ENCODE measurements around the gene PADI6.
A peak's percentile ranks its signal among the peaks of the same experiment; 100 is the strongest.

PADI6 gene

GRCh38 chr1:17370618-17371017 lies 1.4 kb upstream of the PADI6 start:
- TF ChIP-seq CSDC2 (CRISPR knock-in tag; IDR thresholded peaks at IDR 0.05): no peak
- TF ChIP-seq PATZ1 (CRISPR knock-in tag; IDR thresholded peaks at IDR 0.05; ENCODE audit: borderline replicate concordance): no peak
- no peak for TF ChIP-seq ARNTL (CRISPR knock-in tag; IDR thresholded peaks at IDR 0.05; ENCODE audit: borderline replicate concordance, low read depth)
- TF ChIP-seq PPARA (CRISPR knock-in tag; IDR thresholded peaks at IDR 0.05; ENCODE audit: borderline replicate concordance): no peak
- TF ChIP-seq ZNF8 (CRISPR knock-in tag; IDR thresholded peaks at IDR 0.05): no peak
- peak; percentile 32; the same call in 1 of the 3 replicates for ATAC-seq

GRCh38 chr1:17372955-17373354 lies 959 bp downstream of the PADI6 start:
- no peak for TF ChIP-seq PPARA (CRISPR knock-in tag; IDR thresholded peaks at IDR 0.05; ENCODE audit: borderline replicate concordance)
- TF ChIP-seq TSHZ2 (CRISPR knock-in tag; IDR thresholded peaks at IDR 0.05): no peak
- no peak for TF ChIP-seq ZFP30 (CRISPR knock-in tag; IDR thresholded peaks at IDR 0.05)
- no peak for TF ChIP-seq ISL1 (CRISPR knock-in tag; IDR thresholded peaks at IDR 0.05)
- TF ChIP-seq ZNF8 (CRISPR knock-in tag; IDR thresholded peaks at IDR 0.05): no peak
- no peak for TF ChIP-seq SNAI2 (CRISPR knock-in tag; IDR thresholded peaks at IDR 0.05)
- no peak for TF ChIP-seq ESRRG (CRISPR knock-in tag; IDR thresholded peaks at IDR 0.05)
- no peak for TF ChIP-seq ZNF70 (CRISPR knock-in tag; IDR thresholded peaks at IDR 0.05)

GRCh38 chr1:17375651-17376050 lies 3.7 kb downstream of the PADI6 start:
- no peak for ATAC-seq
- TF ChIP-seq BACH2 (CRISPR knock-in tag; IDR thresholded peaks at IDR 0.05; ENCODE audit: borderline replicate concordance) (no peak), ZFP30 (CRISPR knock-in tag; IDR thresholded peaks at IDR 0.05) (no peak), ESRRG (CRISPR knock-in tag; IDR thresholded peaks at IDR 0.05) (no peak), PPARA (CRISPR knock-in tag; IDR thresholded peaks at IDR 0.05; ENCODE audit: borderline replicate concordance) (no peak), ZNF8 (CRISPR knock-in tag; IDR thresholded peaks at IDR 0.05) (no peak), GLIS3 (CRISPR knock-in tag; IDR thresholded peaks at IDR 0.05) (no peak), CSRNP3 (CRISPR knock-in tag; IDR thresholded peaks at IDR 0.05) (no peak), TSHZ2 (CRISPR knock-in tag; IDR thresholded peaks at IDR 0.05) (no peak), CSDC2 (CRISPR knock-in tag; IDR thresholded peaks at IDR 0.05) (no peak), PATZ1 (CRISPR knock-in tag; IDR thresholded peaks at IDR 0.05; ENCODE audit: borderline replicate concordance) (no peak), OSR1 (CRISPR knock-in tag; IDR thresholded peaks at IDR 0.05) (no peak)

More at GRCh38 chr1:17372955-17373354, 959 bp downstream of the PADI6 start:
- no peak for ATAC-seq

GRCh38 chr1:17377325-17377953 lies 5.4 kb downstream of the PADI6 start:
- ATAC-seq: no peak

More at GRCh38 chr1:17377325-17377953, 5.4 kb downstream of the PADI6 start:
- no peak for TF ChIP-seq ISL1 (CRISPR knock-in tag; IDR thresholded peaks at IDR 0.05)
- no peak for TF ChIP-seq TCF4 (CRISPR knock-in tag; IDR thresholded peaks at IDR 0.05; ENCODE audit: borderline replicate concordance)

All from SK-N-SH treated with all-trans-retinoic acid at 6 μM for 48 hours (cell line).